ENCODE measurements around the gene FERMT3. TPM values are rescaled to one million over a fixed set of nuclear protein-coding genes. Genes with fewer than 3 reads are reported as not detected.

The FERMT3 gene
- polyA plus RNA-seq, 1 experiment: 1.9 TPM

DNA sequence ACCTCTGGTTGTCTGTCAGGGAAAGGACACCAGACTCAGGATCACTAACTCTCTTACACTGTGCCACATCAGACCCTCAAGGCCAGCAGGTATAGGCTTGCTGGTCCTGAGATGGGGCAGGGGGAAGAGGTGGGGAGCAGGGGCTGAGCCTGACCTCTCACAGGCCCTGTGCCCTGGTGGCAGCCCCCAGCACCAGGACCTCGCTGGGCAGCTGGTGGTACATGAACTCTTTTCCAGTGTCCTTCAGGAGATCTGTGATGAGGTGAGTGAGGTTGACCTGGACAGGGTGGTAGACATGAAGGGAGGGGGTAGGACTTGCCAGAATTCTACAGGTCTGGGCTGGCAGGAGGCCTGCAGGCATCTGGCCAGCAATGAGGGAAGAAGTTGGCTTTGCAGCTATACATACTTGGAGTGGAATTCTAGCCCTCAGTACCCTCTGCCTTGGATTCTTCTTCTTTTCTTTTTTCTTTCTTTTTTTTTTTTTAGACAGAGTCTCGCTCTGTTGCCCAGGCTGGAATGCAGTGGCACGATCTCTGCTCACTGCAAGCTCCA is 21.0 kb downstream of the FERMT3 start:
- no peaks in the 10 kb centered on the region for H3K27me3 ChIP-seq (ENCODE audit: control insufficient read depth, insufficient read depth, low read length)
- CTCF ChIA-PET: interaction anchor here (0.9 to 2.0 kb wide), 5 partner anchors 10 to 77 kb away, joined by 3 to 9 read pairs (median 4); partner anchors contain the start of gene CATSPERZ
- H3K36me3 ChIP-seq (ENCODE audit: control insufficient read depth, insufficient read depth, low read length): peaks cover 11% of the 10 kb centered on the region
- TF ChIP-seq, protein P1, sequence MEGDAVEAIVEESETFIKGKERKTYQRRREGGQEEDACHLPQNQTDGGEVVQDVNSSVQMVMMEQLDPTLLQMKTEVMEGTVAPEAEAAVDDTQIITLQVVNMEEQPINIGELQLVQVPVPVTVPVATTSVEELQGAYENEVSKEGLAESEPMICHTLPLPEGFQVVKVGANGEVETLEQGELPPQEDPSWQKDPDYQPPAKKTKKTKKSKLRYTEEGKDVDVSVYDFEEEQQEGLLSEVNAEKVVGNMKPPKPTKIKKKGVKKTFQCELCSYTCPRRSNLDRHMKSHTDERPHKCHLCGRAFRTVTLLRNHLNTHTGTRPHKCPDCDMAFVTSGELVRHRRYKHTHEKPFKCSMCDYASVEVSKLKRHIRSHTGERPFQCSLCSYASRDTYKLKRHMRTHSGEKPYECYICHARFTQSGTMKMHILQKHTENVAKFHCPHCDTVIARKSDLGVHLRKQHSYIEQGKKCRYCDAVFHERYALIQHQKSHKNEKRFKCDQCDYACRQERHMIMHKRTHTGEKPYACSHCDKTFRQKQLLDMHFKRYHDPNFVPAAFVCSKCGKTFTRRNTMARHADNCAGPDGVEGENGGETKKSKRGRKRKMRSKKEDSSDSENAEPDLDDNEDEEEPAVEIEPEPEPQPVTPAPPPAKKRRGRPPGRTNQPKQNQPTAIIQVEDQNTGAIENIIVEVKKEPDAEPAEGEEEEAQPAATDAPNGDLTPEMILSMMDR (IDR thresholded peaks at IDR 0.05; ENCODE audit: insufficient read depth, low read depth, low read length): no peak
- no peak for DNase-seq (ENCODE audit: low read depth)
- H3K4me3 ChIP-seq (ENCODE audit: low read depth, low read length): peak overlapping the region; percentile 69
- POLR2A ChIA-PET: no interaction called here

DNA sequence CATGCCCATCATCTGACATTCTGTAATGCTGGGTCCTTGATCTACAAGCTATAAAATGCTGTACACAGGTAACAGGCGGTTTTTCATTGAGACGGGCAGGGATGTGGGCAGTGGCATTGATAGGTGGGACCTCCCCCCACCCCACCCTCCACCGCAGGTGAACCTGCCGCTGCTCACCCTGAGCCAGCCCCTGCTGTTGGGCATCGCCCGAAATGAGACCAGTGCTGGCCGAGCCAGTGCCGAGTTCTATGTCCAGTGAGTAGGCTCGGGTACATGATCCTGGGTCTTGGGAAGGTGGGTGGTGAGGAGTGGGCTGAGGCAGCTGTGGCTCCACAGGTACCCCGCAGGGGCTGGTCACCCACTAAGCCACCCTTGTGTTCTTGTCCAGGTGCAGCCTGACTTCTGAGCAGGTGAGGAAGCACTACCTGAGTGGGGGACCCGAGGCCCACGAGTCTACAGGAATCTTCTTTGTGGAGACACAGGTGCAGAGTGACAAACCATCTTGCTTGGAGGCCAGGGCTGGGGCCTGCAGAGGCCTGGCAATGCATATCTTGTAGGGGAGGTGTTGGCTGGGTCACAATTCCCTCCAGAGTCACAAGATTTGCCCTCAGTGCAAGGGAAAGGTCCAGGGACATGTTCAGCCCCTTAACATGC is 22.7 kb downstream of the FERMT3 start:
- ChIA-PET POLR2A (interaction anchor here (0.7 to 1.0 kb wide), 2 partner anchors 12 to 512 kb away, joined by 4 to 8 read pairs; no protein-coding TSS in a partner anchor), CTCF (interaction anchor here (1.1 kb wide), 1 partner anchor 25 kb away, joined by 4 read pairs; no protein-coding TSS in a partner anchor)
- TF ChIP-seq, protein P1 (IDR thresholded peaks at IDR 0.05; ENCODE audit: insufficient read depth, low read depth, low read length): no peak
- Histone ChIP-seq H3K36me3 (ENCODE audit: control insufficient read depth, insufficient read depth, low read length) (peaks cover 3% of the 10 kb centered on the region; the same call in 1 of the 2 replicates), H3K27me3 (ENCODE audit: control insufficient read depth, insufficient read depth, low read length) (no peaks in the 10 kb centered on the region), H3K4me3 (ENCODE audit: low read depth, low read length) (no peak overlapping the region)
- no peak for DNase-seq (ENCODE audit: low read depth)

DNA sequence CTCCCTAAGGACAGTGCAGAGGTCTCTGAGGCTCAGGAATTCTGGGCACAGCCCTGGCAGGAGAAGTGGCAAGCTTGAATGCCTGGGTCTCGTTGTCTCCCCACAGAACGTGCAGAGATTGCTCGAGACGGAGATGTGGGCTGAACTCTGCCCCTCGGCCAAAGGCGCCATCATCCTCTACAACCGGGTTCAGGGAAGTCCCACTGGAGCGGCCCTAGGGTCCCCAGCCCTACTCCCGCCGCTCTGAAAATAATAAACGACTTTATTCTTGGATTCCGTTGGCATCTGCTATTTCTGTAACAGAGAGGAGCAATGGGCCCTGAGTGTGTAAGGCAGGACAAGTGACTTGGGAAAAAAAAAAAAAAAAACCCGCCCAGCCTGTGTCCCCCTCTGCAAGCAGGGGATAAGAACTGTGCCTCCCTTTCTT is 23.2 kb downstream of the FERMT3 start:
- CTCF ChIA-PET: interaction anchor here (1.1 kb wide), 1 partner anchor 25 kb away, joined by 4 read pairs; no protein-coding TSS in a partner anchor
- H3K27me3 ChIP-seq (ENCODE audit: control insufficient read depth, insufficient read depth, low read length): no peaks in the 10 kb centered on the region
- no peak for DNase-seq (ENCODE audit: low read depth)
- TF ChIP-seq, protein P1 (IDR thresholded peaks at IDR 0.05; ENCODE audit: insufficient read depth, low read depth, low read length): no peak
- POLR2A ChIA-PET: interaction anchor here (0.7 to 1.0 kb wide), 2 partner anchors 12 to 513 kb away, joined by 4 to 8 read pairs; no protein-coding TSS in a partner anchor
- H3K36me3 ChIP-seq (ENCODE audit: control insufficient read depth, insufficient read depth, low read length): no peaks in the 10 kb centered on the region
- H3K4me3 ChIP-seq (ENCODE audit: low read depth, low read length): peak overlapping the region; percentile 78

DNA sequence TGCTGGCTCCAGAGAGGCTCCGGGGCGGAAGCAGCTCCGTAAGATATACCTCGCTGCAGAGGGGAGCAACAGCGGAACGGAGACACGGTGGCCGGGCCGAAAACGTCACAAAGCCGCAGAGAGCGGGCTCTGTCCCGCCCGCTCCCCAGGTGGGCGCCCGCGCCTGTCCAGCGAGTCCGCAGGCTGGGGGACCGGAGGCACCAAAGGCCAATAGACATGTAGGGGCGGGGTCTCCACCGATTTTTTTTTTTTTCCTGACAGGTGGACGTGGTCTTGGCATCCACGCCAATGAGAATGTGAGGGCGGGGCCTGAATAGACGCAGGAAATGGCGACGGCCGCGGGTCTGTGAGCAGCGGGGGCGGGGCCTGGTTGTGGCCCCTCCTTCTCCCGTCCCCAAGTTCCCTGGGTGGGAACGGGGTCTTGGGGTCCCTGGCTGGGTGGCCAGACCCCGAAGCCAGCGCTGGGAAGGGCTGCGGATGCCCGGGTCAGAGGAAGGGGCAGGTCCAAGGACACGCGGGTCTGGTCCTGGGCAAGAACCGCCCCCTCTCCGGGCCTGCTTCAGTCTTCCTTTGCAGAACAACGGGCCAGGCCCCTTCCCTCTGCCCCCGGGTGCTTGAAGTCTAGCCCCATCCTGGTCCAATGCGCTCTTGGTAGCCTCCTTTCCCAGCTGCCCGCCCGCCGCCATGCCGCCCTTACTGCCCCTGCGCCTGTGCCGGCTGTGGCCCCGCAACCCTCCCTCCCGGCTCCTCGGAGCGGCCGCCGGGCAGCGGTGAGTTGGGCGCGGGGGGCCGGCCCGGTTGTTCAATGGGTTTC is 23.9 kb downstream of the FERMT3 start, which contains the start of gene DNAJC4:
Gene DNAJC4, plus strand, starts transcription at position 378 of the 814 bp plus-strand sequence. Its CDS starts 307 bp downstream, at position 685.
- Histone ChIP-seq H3K27me3 (ENCODE audit: control insufficient read depth, insufficient read depth, low read length) (no peaks in the 10 kb centered on the region), H3K4me3 (ENCODE audit: low read depth, low read length) (peak within 1 kb of the TSS; percentile 78), H3K36me3 (ENCODE audit: control insufficient read depth, insufficient read depth, low read length) (no peaks in the 10 kb centered on the region)
- DNase-seq (ENCODE audit: low read depth): peak; percentile 46
- CTCF ChIA-PET: interaction anchor here (1.3 kb wide), 2 partner anchors 21 to 23 kb away, joined by 3 to 4 read pairs; partner anchors contain the start of gene PLCB3
- POLR2A ChIA-PET: interaction anchor here (0.7 to 1.0 kb wide), 2 partner anchors 11 to 513 kb away, joined by 4 to 8 read pairs; no protein-coding TSS in a partner anchor
- TF ChIP-seq, protein P1 (IDR thresholded peaks at IDR 0.05; ENCODE audit: insufficient read depth, low read depth, low read length): no peak
